Stimulated activated CD8-positive, alpha-beta memory T cell treated with anti-CD3 and anti-CD28 coated beads, Interleukin-4, amount 100 ng/mL, for 24 hours (primary cell): ENCODE results near the gene PRKCD.

Experiments used
- DNase-seq: peaks from one replicate; pipeline ENCODE4 v3.0.0-alpha.2; 2020; ENCODE audit warnings: low read depth

The PRKCD gene

DNA sequence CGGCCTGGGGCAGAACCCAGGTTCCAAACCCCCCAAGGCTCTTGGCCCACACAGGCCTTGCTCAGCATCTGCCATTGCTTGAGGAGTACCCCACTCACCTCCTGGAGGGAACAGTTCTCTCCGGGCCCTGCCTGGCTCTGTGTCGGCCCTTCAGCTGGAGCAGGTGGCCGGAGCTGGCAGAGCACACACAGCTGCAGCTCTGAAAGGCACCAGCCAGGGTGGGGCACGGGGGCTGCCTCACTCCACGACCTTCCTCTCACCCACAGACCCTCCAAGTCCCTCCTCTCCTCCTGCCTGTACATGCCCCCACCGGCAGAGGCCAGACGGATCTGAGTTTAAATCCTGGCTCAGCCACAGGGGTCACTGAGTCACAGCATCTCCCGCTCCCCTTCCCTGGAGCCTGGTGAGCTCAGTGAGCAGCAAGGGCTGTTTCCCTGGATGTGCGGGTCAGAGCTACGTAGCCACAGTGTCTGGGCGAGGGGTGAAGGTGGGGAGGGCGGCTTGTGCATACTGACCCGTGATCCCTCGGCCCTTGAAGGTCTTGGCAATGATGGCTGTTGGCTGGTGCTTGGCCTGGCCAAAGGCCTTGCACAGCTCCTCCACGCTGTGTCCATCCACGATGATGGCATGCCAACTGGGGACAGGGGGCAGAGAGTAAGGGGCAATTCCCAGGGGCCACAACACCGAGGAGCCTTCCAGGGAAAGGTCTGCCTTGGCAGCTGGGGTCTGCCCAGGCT lies 71.8 kb downstream of the PRKCD start:
- DNase-seq = no peak

DNA sequence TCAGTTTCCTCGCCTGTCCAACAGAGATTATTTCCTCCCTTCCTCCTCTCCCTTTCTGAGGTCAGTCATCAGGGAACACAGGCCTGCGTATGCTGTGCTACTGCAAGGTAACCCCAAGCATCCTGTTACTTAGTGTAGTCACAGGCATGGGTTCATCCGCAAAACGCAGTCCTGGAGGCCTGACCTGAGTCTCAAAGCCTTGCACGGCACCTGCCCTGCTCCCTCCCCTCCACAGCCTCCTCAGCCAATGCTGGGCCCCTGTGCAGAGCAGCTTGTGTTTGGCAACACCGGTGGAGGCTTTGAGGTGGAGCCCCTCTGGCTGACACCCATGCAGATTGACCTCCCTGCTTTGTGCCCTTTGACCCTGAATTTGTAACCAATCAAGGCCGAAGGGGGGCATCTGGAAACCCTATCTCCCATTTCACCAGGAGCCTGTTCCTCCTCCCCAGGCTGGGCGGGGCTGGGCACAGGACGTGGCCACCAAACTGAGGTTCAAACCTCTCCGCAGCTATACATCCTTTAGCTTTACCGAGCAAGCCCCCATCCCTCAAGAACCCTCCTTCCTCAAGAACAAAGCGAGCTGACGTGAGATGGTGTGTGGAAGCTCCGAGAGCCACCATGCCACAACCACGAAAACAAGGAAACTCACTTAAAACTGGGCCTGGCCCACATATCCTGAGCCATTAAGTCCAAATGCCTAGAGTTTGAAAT lies 73.3 kb downstream of the PRKCD start:
- DNase-seq = no peak

DNA sequence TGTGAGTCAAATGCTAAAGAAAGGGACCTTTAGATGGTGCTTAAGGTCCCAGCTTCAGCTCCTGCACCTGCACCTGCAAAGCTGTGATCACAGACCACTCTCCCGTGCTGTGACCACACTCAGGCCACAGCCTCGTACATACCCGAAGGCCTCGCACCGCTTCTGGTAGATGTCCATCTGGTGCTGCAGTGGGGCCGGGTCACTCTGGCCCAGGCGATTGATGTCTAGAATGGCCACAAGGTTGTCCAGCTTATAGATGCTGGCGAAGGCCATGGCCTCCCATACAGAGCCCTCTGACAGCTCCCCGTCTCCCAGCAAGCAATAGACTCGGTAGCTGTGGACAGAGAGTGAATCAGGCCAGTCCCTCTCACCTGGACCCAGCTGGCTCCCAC lies 73.8 kb downstream of the PRKCD start:
- DNase-seq = no peak

DNA sequence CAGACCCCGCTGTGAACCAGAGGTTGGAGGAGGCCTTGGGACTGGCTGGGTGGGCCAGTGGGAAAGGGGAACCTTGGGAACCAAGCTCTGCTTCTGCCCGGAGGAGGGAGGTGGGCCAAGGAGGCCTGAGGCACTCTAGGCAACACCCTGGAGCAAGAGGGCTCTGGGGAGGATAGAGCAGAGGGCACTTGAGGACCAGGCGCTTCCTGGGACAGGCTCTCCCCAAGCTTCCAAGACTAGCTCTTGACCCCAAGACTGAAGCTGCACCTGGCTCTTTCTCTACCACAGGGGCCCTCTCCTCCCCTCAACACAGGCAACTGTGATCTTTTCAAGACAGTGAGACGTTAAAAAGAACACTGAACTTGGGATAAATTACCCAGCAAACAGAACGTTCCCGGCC lies 74.5 kb downstream of the PRKCD start:
- no peak for DNase-seq

DNA sequence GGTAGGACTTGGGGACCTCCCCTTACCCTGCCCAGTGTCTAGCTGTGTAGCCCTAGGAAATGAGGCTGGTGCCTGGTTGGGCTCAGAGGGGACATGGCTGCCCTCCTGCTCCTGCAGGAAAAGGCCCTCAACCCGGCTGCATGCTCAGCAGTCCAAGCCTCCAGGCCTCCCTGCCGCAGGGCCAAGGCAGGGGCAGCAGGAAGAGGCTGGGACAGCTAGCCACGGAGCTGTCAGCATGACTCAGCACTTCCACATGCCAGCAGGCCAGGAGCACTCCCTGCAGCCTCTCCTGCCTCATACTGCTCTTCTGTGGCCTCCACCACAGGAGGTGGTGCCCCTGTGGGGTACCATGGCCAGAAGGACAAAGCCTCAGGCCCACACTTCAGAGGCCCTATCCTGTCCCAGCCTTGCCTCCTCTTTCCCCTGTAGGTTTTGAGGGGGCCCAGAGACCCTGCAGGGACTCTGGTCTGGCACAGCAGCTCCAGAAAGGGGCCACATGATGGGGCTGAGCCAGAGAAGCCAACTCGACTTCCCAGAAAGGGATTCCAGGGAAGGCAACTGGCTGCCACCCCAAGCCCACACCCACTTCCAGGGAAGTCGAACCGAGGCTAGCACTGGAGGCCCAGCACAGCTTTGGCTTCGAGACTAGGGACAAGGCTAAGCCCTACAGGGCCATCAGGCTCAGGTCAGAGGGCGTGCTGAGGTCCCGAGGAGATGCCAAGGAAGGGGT lies 75.3 kb downstream of the PRKCD start:
- no peak for DNase-seq

DNA sequence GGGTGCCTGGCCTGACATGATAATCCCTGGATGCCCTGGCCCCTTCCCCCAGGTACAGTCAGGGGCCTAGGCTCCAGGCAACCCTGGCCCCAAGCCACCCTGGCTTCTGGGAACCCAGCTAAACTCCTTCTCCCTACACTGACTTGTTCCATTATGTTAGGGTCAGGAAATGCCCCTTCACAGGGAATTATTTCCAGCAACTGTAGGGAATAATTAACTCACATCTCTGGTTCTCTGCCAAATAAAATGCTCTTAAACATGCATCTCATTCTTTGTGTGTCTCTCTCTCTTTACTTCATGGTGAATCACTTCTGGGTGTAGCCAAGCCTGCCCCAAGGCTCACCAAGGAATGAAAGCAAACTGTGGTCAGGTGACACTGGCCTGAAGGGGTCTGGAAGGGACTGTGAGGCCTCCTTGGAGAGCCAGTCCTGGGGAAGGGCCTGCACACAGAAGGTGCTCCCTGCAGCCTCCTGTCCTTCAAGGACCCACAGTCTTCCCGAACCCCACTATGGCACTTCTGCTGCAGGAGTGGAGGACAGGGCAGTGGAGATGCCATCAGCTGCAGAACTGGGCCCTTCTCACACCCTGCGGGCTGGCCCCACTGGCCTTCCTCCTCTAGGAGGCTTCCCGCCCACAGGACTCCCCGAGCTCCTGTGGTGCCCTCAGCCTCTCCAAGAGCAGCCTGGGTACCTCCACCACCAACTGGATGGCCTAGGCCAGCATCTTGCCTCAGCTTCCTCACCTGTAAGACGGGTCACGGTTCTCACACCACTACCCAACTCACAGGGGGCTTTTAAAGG lies 77.2 kb downstream of the PRKCD start:
- DNase-seq = no peak

DNA sequence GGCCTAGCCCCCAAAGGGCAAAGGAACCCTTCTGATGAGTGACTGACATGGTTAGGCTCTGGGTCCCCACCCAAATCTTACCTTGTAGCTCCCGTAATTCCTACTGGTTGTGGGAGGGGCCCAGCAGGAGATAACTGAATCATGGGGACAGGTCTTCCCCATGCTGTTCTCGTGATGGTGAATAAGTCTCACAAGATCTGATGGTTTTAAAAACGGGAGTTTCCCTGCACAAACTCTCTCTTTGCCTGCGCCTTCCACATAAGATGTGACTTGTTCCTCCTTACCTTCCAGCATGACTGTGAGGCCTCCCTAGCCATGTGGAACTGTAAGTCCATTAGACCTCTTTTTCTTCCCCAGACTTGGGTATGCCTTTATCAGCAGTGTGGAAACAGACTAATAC lies 77.9 kb downstream of the PRKCD start:
- DNase-seq = no peak

DNA sequence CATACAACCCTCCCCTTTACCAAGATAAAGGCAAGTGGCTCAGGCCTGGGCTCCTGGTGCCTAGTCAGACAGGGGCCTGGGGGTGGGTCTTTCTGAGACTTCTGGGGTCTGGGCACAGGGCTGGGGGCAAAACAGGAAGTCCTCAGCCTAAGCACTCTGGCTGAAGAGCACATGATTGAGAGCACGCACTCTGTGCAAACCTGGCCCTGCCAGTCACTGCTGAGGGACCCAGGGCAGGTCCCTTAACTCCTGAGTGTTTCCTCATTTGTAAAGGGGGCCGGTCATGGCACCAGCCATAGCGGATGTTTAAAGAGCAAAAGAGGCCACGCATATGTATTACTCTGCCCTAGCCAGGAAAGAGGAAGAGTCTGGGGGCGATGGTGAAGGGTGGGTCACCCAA lies 78.8 kb downstream of the PRKCD start:
- no peak for DNase-seq

DNA sequence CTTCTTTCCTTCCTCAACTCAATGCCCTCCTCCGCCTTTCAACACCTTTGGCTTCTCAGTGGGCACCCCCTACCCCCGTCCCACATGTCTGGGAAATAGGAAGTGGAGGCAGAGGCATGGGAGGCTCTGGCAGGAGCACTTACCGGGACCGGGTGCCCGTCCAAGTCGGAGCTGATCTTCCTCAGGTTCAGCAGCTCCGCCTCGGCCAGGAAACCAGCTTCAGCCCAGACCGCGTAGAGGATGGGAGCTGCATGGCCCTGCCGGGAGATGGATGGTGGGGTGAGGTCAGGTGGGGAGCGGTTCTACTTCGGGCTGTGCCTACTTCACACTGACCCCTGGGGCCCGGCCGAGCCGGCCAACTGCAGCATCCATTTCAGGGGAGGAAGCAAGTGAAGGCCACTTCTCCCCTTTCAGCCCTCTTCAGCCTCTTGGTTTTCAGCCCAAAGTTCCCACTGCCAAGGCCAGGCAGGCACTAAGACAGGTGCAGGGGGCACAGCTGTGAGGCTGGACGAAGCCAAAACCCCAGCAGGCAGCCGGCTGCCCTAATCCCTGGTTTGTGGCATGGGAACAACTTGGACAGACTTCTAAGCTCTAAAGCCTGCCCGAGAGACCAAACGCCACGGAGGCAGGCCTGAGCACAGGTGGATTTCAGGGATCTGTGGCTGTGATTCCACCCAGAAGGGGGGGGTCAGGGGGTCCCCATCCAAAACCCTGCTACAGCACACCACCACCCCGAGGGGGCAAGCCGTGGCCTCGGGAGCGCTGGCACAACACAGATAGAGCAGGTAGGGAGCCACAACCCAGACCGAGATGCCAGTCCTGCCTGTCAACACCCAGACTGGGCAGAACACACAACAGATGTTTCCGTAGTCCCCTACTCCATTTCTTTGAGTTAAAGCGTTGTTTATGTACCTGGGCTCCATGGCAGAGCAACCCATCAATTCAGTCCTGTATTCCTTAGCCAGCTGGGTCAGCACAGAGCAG lies 80.3 kb downstream of the PRKCD start:
- DNase-seq = no peak

DNA sequence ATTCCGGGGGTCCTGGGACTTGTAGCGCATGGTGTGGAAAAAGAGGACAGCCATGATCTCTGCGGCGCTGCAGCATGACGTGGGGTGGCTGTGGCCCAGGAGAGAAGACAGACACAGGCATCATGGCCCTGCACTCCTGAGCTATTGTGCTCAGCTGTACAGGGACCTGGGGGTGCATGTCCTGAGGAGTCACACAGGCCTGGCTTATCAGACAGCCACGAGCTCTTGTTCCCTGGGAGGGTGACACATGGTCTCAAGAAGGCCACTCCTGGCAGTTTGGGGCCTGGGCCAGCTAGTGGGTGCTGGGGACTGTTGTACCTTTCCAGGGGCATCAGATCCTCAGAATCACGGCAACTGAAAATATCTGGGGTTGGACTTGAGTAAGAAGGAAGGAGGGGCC lies 81.1 kb downstream of the PRKCD start:
- DNase-seq = no peak
